Measurements from ENCODE around the gene MRPL2.

The MRPL2 gene

GRCh38 chr6:43097098-43097489 lies 37.9 kb upstream of the MRPL2 start:
- Histone ChIP-seq H3K27ac (ENCODE audit: low read length) (no peak overlapping the region), H3K79me2 (ENCODE audit: insufficient read depth, low read length) (peaks cover 60% of the 10 kb centered on the region), H3K27me3 (ENCODE audit: insufficient read depth, low read length, poor library complexity) (no peaks in the 10 kb centered on the region), H4K20me1 (ENCODE audit: insufficient read depth, low read length) (peaks cover 48% of the 10 kb centered on the region), H3K9me3 (ENCODE audit: insufficient read depth, low read length, severe bottlenecking) (no peaks in the 10 kb centered on the region), H3K36me3 (ENCODE audit: insufficient read depth, low read length) (no peaks in the 10 kb centered on the region), H3K9ac (ENCODE audit: low read depth, low read length) (no peak overlapping the region), H3K4me2 (ENCODE audit: insufficient read depth, low read length) (no peak overlapping the region), H3K4me3 (ENCODE audit: low read depth in 1 of 2, low read length in 2 of 2) (no peak overlapping the region), H2AFZ (ENCODE audit: low read depth, low read length) (no peak overlapping the region), H3K4me1 (ENCODE audit: insufficient read depth, low read length) (peaks cover 21% of the 10 kb centered on the region)
- TF ChIP-seq CTCF (IDR thresholded peaks at IDR 0.05; ENCODE audit: borderline replicate concordance, extremely low read depth, low read length, poor library complexity, severe bottlenecking) (no peak), EZH2 (IDR thresholded peaks at IDR 0.05; ENCODE audit: borderline replicate concordance, low read depth, low read length, severe bottlenecking) (no peak)
- DNase-seq = no peak
- ATAC-seq (ENCODE audit: insufficient read depth, low read depth) = no peak

- Histone ChIP-seq H3K9me3 (ENCODE audit: insufficient read depth, low read length, severe bottlenecking) (no peaks in the 10 kb centered on the region), H3K9ac (ENCODE audit: low read depth, low read length) (no peak overlapping the region), H3K4me3 (ENCODE audit: low read depth in 1 of 2, low read length in 2 of 2) (no peak overlapping the region), H3K36me3 (ENCODE audit: insufficient read depth, low read length) (no peaks in the 10 kb centered on the region), H3K4me2 (ENCODE audit: insufficient read depth, low read length) (no peak overlapping the region), H3K4me1 (ENCODE audit: insufficient read depth, low read length) (peaks cover 26% of the 10 kb centered on the region), H3K79me2 (ENCODE audit: insufficient read depth, low read length) (peaks cover 58% of the 10 kb centered on the region), H3K27ac (ENCODE audit: low read length) (no peak overlapping the region), H3K27me3 (ENCODE audit: insufficient read depth, low read length, poor library complexity) (no peaks in the 10 kb centered on the region), H2AFZ (ENCODE audit: low read depth, low read length) (no peak overlapping the region), H4K20me1 (ENCODE audit: insufficient read depth, low read length) (peaks cover 46% of the 10 kb centered on the region)
- DNase-seq (no peak), ATAC-seq (ENCODE audit: insufficient read depth, low read depth) (no peak)
- TF ChIP-seq CTCF (IDR thresholded peaks at IDR 0.05; ENCODE audit: borderline replicate concordance, extremely low read depth, low read length, poor library complexity, severe bottlenecking) (no peak), EZH2 (IDR thresholded peaks at IDR 0.05; ENCODE audit: borderline replicate concordance, low read depth, low read length, severe bottlenecking) (no peak)
These were observed 37.3 kb upstream of the MRPL2 start for GRCh38 chr6:43096451-43097097.

GRCh38 chr6:43095939-43096338 lies 36.7 kb upstream of the MRPL2 start:
- Histone ChIP-seq H3K4me1 (ENCODE audit: insufficient read depth, low read length) (peaks cover 32% of the 10 kb centered on the region), H4K20me1 (ENCODE audit: insufficient read depth, low read length) (peaks cover 50% of the 10 kb centered on the region), H3K4me3 (ENCODE audit: low read depth in 1 of 2, low read length in 2 of 2) (no peak overlapping the region), H3K9me3 (ENCODE audit: insufficient read depth, low read length, severe bottlenecking) (no peaks in the 10 kb centered on the region), H3K9ac (ENCODE audit: low read depth, low read length) (no peak overlapping the region), H3K27ac (ENCODE audit: low read length) (no peak overlapping the region), H2AFZ (ENCODE audit: low read depth, low read length) (no peak overlapping the region), H3K36me3 (ENCODE audit: insufficient read depth, low read length) (no peaks in the 10 kb centered on the region), H3K79me2 (ENCODE audit: insufficient read depth, low read length) (peaks cover 60% of the 10 kb centered on the region), H3K4me2 (ENCODE audit: insufficient read depth, low read length) (no peak overlapping the region), H3K27me3 (ENCODE audit: insufficient read depth, low read length, poor library complexity) (no peaks in the 10 kb centered on the region)
- DNase-seq = no peak
- no peak for TF ChIP-seq EZH2 (IDR thresholded peaks at IDR 0.05; ENCODE audit: borderline replicate concordance, low read depth, low read length, severe bottlenecking)
- no peak for TF ChIP-seq CTCF (IDR thresholded peaks at IDR 0.05; ENCODE audit: borderline replicate concordance, extremely low read depth, low read length, poor library complexity, severe bottlenecking)
- no peak for ATAC-seq (ENCODE audit: insufficient read depth, low read depth)
